ENCODE data around the gene HIVEP3. TPM values are rescaled to one million over a fixed set of nuclear protein-coding genes. Genes with fewer than 3 reads are reported as not detected.

Gene HIVEP3
- total RNA-seq, 1 experiment from 2014 or later = 1.4 TPM

DNA sequence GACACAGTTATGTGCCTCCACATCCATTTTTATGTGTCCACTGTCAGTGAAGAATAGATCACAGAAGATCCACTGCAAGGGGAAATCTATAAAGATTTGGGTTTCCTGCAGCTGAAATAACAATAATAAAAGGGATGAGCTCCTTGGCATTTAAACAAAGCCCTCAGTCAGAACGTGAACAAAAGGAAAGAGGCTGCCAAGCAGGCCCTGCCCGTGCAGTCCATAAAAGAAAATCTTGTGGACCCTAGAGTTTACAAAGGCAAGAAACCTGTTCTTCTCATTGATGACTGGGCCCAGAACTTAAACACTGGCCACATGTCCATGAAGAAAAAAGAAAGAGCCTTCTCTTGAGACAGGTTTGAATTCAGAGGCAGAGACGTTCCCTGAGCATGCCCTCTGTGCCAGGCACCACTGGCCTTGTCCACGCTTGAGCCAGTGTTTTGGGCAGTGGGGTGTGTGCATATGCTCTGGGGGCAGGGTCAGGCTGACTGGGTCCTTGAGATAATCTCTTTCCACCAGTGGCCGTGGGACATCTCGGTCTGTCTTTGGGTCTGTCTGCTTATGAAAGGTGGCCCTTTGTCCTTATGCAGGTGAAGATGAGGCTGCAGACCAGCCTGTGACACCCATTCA, 142.7 kb downstream of the HIVEP3 start:
- TF ChIP-seq, protein P1, sequence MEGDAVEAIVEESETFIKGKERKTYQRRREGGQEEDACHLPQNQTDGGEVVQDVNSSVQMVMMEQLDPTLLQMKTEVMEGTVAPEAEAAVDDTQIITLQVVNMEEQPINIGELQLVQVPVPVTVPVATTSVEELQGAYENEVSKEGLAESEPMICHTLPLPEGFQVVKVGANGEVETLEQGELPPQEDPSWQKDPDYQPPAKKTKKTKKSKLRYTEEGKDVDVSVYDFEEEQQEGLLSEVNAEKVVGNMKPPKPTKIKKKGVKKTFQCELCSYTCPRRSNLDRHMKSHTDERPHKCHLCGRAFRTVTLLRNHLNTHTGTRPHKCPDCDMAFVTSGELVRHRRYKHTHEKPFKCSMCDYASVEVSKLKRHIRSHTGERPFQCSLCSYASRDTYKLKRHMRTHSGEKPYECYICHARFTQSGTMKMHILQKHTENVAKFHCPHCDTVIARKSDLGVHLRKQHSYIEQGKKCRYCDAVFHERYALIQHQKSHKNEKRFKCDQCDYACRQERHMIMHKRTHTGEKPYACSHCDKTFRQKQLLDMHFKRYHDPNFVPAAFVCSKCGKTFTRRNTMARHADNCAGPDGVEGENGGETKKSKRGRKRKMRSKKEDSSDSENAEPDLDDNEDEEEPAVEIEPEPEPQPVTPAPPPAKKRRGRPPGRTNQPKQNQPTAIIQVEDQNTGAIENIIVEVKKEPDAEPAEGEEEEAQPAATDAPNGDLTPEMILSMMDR (conservative IDR thresholded peaks at IDR 0.05) = no peak
- H3K27ac Mint-ChIP-seq = peak overlapping the region in 1 of 3 experiments; percentile 67; a peak in 1 of 7 replicates
- no peak overlapping the region for H2BK5ac ChIP-seq (ENCODE audit: insufficient read length, low read length)
- H3K4me1 ChIP-seq (ENCODE audit: insufficient read depth, low read length) = no peaks in the 10 kb centered on the region
- WGBS (ENCODE audit: extremely low coverage, insufficient read length, low lambda C conversion rate) = no CpG with 5 or more reads among the region's 6 CpGs
- H2BK12ac ChIP-seq (ENCODE audit: insufficient read length, low read depth, low read length) = no peak overlapping the region
- H3T11ph ChIP-seq (ENCODE audit: low read length) = no peak overlapping the region
- H3K79me1 ChIP-seq (ENCODE audit: insufficient read depth, low read depth, low read length, poor library complexity, severe bottlenecking) = no peaks in the 10 kb centered on the region
- no peaks in the 10 kb centered on the region for H3K9me3 Mint-ChIP-seq
- H3K23ac ChIP-seq (ENCODE audit: insufficient read length, low read depth, low read length) = no peak overlapping the region
- H2AK5ac ChIP-seq (ENCODE audit: insufficient read length, low read length) = no peak overlapping the region
- no peak overlapping the region for H3K56ac ChIP-seq (ENCODE audit: insufficient read length, low read depth, low read length)
- H3K27me3 ChIP-seq (ENCODE audit: insufficient read depth, low read length) = no peaks in the 10 kb centered on the region
- no peak overlapping the region for H2BK15ac ChIP-seq (ENCODE audit: low read depth, low read length)
- H3K23me2 ChIP-seq (ENCODE audit: insufficient read length, low read depth, low read length, poor library complexity, severe bottlenecking) = no peaks in the 10 kb centered on the region
- H3K9me3 ChIP-seq (ENCODE audit: control insufficient read depth, low read depth, low read length) = no peaks in the 10 kb centered on the region
- H3K4ac ChIP-seq (ENCODE audit: low read depth, low read length) = no peak overlapping the region
- H2AFZ ChIP-seq (ENCODE audit: low read length) = no peak overlapping the region
- no peaks in the 10 kb centered on the region for H3K36me3 Mint-ChIP-seq (ENCODE audit: insufficient read depth in 1 of 3, low read depth in 3 of 3)
- DNase-seq = peak; percentile 2
- no peak overlapping the region for H4K8ac ChIP-seq (replicated peaks; ENCODE audit: insufficient read length, low read depth, low read length)
- no peaks in the 10 kb centered on the region for H3K79me2 ChIP-seq (ENCODE audit: insufficient read depth, low read length)
- H4K20me1 ChIP-seq (ENCODE audit: control insufficient read depth, insufficient read depth, insufficient read length) = no peaks in the 10 kb centered on the region
- H3K14ac ChIP-seq (ENCODE audit: insufficient read depth, low read length) = no peak overlapping the region
- no peak overlapping the region for H4K5ac ChIP-seq (ENCODE audit: insufficient read length, low read depth, low read length)
- no peak overlapping the region for H3K9ac ChIP-seq (ENCODE audit: extremely low read depth, insufficient read length, low read length)
- peaks cover 11 to 15% of the 10 kb centered on the region in 2 experiments for H3K4me1 Mint-ChIP-seq
- no peak overlapping the region for H2BK120ac ChIP-seq (ENCODE audit: low read depth, low read length, poor library complexity, severe bottlenecking)
- H3K4me3 Mint-ChIP-seq = no peak overlapping the region
- no peak overlapping the region for H2BK20ac ChIP-seq (ENCODE audit: low read depth, low read length, poor library complexity, severe bottlenecking)
- H3K4me2 ChIP-seq (ENCODE audit: insufficient read depth, insufficient read length, low read length) = no peak overlapping the region
- H3K27me3 Mint-ChIP-seq (ENCODE audit: low read depth) = no peaks in the 10 kb centered on the region; the same call in 1 of the 2 replicates
- no peak overlapping the region for H3K18ac ChIP-seq (ENCODE audit: insufficient read length, low read depth, low read length)
- H4K91ac ChIP-seq (ENCODE audit: insufficient read length, low read depth, low read length) = no peak overlapping the region
- no peak overlapping the region for H3K27ac ChIP-seq (ENCODE audit: insufficient read length, low read depth, low read length)

Measured in H9 (cell line).